Astrocyte (in vitro differentiated cells and primary cell): ENCODE data around the gene SUFU. TPM values are rescaled to one million over a fixed set of nuclear protein-coding genes. Genes with fewer than 3 reads are reported as not detected.

Experiments
- DNase-seq: peaks from one replicate; pipeline ENCODE4 v3.0.0-alpha.2; 2010; ENCODE audit warnings: low read depth
- FAIRE-seq: peaks from 2 replicates; lab custom pipeline; 2011; peaks lifted over from hg19 to GRCh38; lab: Jason Lieb, UNC
- H2AFZ ChIP-seq: 2 replicates; pipeline ENCODE4 v1.6.0; 2012; ENCODE audit warnings: low read depth, low read length, inconsistent platforms
- H3K27ac ChIP-seq: 2 replicates; pipeline ENCODE4 v1.5.1; 2011; ENCODE audit warnings: low read depth, low read length, inconsistent platforms
- H3K27me3 ChIP-seq: 2 replicates; pipeline ENCODE4 v1.6.0; 2011; ENCODE audit warnings: low read length, inconsistent platforms; ENCODE audit not compliant: insufficient read depth
- H3K36me3 ChIP-seq: 2 replicates; pipeline ENCODE4 v1.5.1; 2011; ENCODE audit warnings: low read length, inconsistent platforms; ENCODE audit not compliant: insufficient read depth
- H3K4me1 ChIP-seq: 2 replicates; pipeline ENCODE4 v1.5.1; 2011; ENCODE audit warnings: low read length, inconsistent platforms; ENCODE audit not compliant: insufficient read depth
- H3K4me2 ChIP-seq: 2 replicates; pipeline ENCODE4 v1.6.0; 2012; ENCODE audit warnings: low read length, inconsistent platforms
- H3K4me3 ChIP-seq: 2 replicates; pipeline ENCODE4 v1.5.1; 2011; ENCODE audit warnings: low read depth, mild to moderate bottlenecking, low read length, inconsistent platforms; ENCODE audit not compliant: insufficient read depth
- H3K79me2 ChIP-seq: 2 replicates; pipeline ENCODE4 v1.6.0; 2012; ENCODE audit warnings: mild to moderate bottlenecking, low read length, inconsistent platforms; ENCODE audit not compliant: insufficient read depth
- H3K9ac ChIP-seq: 2 replicates; pipeline ENCODE4 v1.6.0; 2012; ENCODE audit warnings: mild to moderate bottlenecking, low read length, inconsistent platforms
- H3K9me3 ChIP-seq: 2 replicates; pipeline ENCODE4 v1.5.1; 2012; ENCODE audit warnings: low read depth, mild to moderate bottlenecking, low read length, inconsistent platforms; ENCODE audit not compliant: insufficient read depth
- H4K20me1 ChIP-seq: 2 replicates; pipeline ENCODE4 v1.6.0; 2012; ENCODE audit warnings: low read length, inconsistent platforms; ENCODE audit not compliant: insufficient read depth
- H3K27ac Mint-ChIP-seq: one replicate; pipeline ENCODE4 v1.8.0; 2021; ENCODE audit warnings: mild to moderate bottlenecking, mixed read lengths; ENCODE audit not compliant: unreplicated experiment
- H3K27me3 Mint-ChIP-seq: one replicate; pipeline ENCODE4 v1.8.0; 2021; ENCODE audit warnings: low read depth, mixed read lengths; ENCODE audit not compliant: unreplicated experiment
- H3K36me3 Mint-ChIP-seq: one replicate; pipeline ENCODE4 v1.8.0; 2021; ENCODE audit warnings: low read depth, mixed read lengths; ENCODE audit not compliant: unreplicated experiment
- H3K4me1 Mint-ChIP-seq: one replicate; pipeline ENCODE4 v1.8.0; 2021; ENCODE audit warnings: low read depth, mixed read lengths; ENCODE audit not compliant: unreplicated experiment
- H3K4me3 Mint-ChIP-seq: one replicate; pipeline ENCODE4 v1.8.0; 2021; ENCODE audit warnings: mild to moderate bottlenecking, moderate library complexity, mixed read lengths; ENCODE audit not compliant: unreplicated experiment
- H3K9me3 Mint-ChIP-seq: one replicate; pipeline ENCODE4 v1.8.0; 2021; ENCODE audit warnings: mild to moderate bottlenecking, mixed read lengths; ENCODE audit not compliant: unreplicated experiment
- CTCF ChIP-seq: IDR thresholded peaks from 2 replicates; pipeline ENCODE4 v1.5.1; 2011; ENCODE audit warnings: low read depth, mild to moderate bottlenecking, inconsistent platforms, low read length, moderate library complexity; ENCODE audit not compliant: insufficient read depth
- EZH2 ChIP-seq: IDR thresholded peaks from 2 replicates; pipeline ENCODE4 v1.6.1; 2012; ENCODE audit warnings: mild to moderate bottlenecking, low read length, inconsistent platforms; ENCODE audit not compliant: insufficient read depth
- total RNA-seq: library from RNA; stranded (reverse); gene quantifications from 2 replicates; pipeline ENCODE4 v1.2.1, GENCODE V29; 2021

Gene SUFU
- total RNA-seq, 1 donor from 2014 or later = 25.8 TPM

- no peak for DNase-seq
- Histone ChIP-seq H3K9me3 (no peaks in the 10 kb centered on the region), H3K4me3 (no peak overlapping the region), H3K27ac (no peak overlapping the region), H4K20me1 (no peaks in the 10 kb centered on the region), H2AFZ (no peak overlapping the region), H3K4me1 (peaks cover 25% of the 10 kb centered on the region), H3K4me2 (no peak overlapping the region), H3K36me3 (no peaks in the 10 kb centered on the region), H3K9ac (no peak overlapping the region), H3K79me2 (no peaks in the 10 kb centered on the region), H3K27me3 (no peaks in the 10 kb centered on the region)
- no peak overlapping the region for H3K27ac Mint-ChIP-seq
- TF ChIP-seq EZH2 = no peak
- no peak for TF ChIP-seq CTCF
- no peaks in the 10 kb centered on the region for H3K27me3 Mint-ChIP-seq
- peaks cover 20% of the 10 kb centered on the region for H3K36me3 Mint-ChIP-seq
- no peak for FAIRE-seq
- H3K4me1 Mint-ChIP-seq = peaks cover 47% of the 10 kb centered on the region
- no peak overlapping the region for H3K4me3 Mint-ChIP-seq
- H3K9me3 Mint-ChIP-seq = no peaks in the 10 kb centered on the region
Observed at GRCh38 chr10:102679596-102679995, 175.8 kb downstream of the SUFU start.

GRCh38 chr10:102681696-102682095 is 177.9 kb downstream of the SUFU start:
- DNase-seq (no peak), FAIRE-seq (no peak)
- Histone ChIP-seq H3K27ac (no peak overlapping the region), H3K9me3 (no peaks in the 10 kb centered on the region), H3K4me1 (peaks cover 6% of the 10 kb centered on the region), H3K9ac (no peak overlapping the region), H2AFZ (no peak overlapping the region), H3K79me2 (no peaks in the 10 kb centered on the region), H3K36me3 (peaks cover 2% of the 10 kb centered on the region), H3K4me2 (no peak overlapping the region), H3K27me3 (no peaks in the 10 kb centered on the region), H4K20me1 (no peaks in the 10 kb centered on the region), H3K4me3 (no peak overlapping the region)
- no peaks in the 10 kb centered on the region for H3K9me3 Mint-ChIP-seq
- H3K4me3 Mint-ChIP-seq = no peak overlapping the region
- H3K27me3 Mint-ChIP-seq = no peaks in the 10 kb centered on the region
- H3K27ac Mint-ChIP-seq = no peak overlapping the region
- H3K4me1 Mint-ChIP-seq = peaks cover 26% of the 10 kb centered on the region
- TF ChIP-seq CTCF (no peak), EZH2 (no peak)
- peaks cover 20% of the 10 kb centered on the region for H3K36me3 Mint-ChIP-seq

GRCh38 chr10:102682416-102682815 is 178.6 kb downstream of the SUFU start:
- no peaks in the 10 kb centered on the region for H3K9me3 Mint-ChIP-seq
- Histone ChIP-seq H3K27me3 (no peaks in the 10 kb centered on the region), H3K4me2 (no peak overlapping the region), H3K27ac (no peak overlapping the region), H2AFZ (no peak overlapping the region), H3K36me3 (peaks cover 2% of the 10 kb centered on the region), H3K9ac (no peak overlapping the region), H3K9me3 (no peaks in the 10 kb centered on the region), H4K20me1 (no peaks in the 10 kb centered on the region), H3K4me1 (no peaks in the 10 kb centered on the region), H3K4me3 (no peak overlapping the region), H3K79me2 (no peaks in the 10 kb centered on the region)
- DNase-seq (no peak), FAIRE-seq (no peak)
- H3K4me1 Mint-ChIP-seq = peaks cover 19% of the 10 kb centered on the region
- H3K27me3 Mint-ChIP-seq = no peaks in the 10 kb centered on the region
- H3K27ac Mint-ChIP-seq = no peak overlapping the region
- H3K4me3 Mint-ChIP-seq = no peak overlapping the region
- TF ChIP-seq EZH2 (no peak), CTCF (no peak)
- H3K36me3 Mint-ChIP-seq = peaks cover 20% of the 10 kb centered on the region
